Activated CD8-positive, alpha-beta T cell treated with anti-CD3 and anti-CD28 coated beads, Interleukin-2, amount 10 ng/mL, durations not matched to agents 7 days and 5 days (primary cell): Measurements from ENCODE around the gene DCUN1D4. TPM values are rescaled to one million over a fixed set of nuclear protein-coding genes. Genes with fewer than 3 reads are reported as not detected.

ENCODE experiments used
- ATAC-seq: fragments of 150-1000 bp; cut with Tn5 transposase; one replicate; pipeline ENCODE4 v1.10.0; 2021; ENCODE audit warnings: moderate library complexity
- CTCF ChIA-PET: fragments of 350-600 bp; sonication (Branson Sonifier 250); formaldehyde crosslinking; loops from one replicate; lab custom pipeline; 2021; ENCODE audit warnings: antibody characterized with exemption; lab: Charles Lee
- POLR2A ChIA-PET: fragments of 350-600 bp; sonication (Branson Sonifier 250); formaldehyde crosslinking; loops from one replicate; lab custom pipeline; 2021; ENCODE audit warnings: antibody characterized with exemption; lab: Charles Lee
- DNase-seq: peaks from one replicate; pipeline ENCODE4 v3.0.0-alpha.2; 2020
- H3K27ac Mint-ChIP-seq: one replicate; pipeline ENCODE4 v1.8.0; 2021; ENCODE audit warnings: mild to moderate bottlenecking, mixed read lengths
- H3K27me3 Mint-ChIP-seq: one replicate; pipeline ENCODE4 v1.8.0; 2021; ENCODE audit warnings: low read depth, mixed read lengths
- H3K36me3 Mint-ChIP-seq: one replicate; pipeline ENCODE4 v1.8.0; 2021; ENCODE audit warnings: low read depth, mixed read lengths
- H3K4me1 Mint-ChIP-seq: one replicate; pipeline ENCODE4 v1.8.0; 2021; ENCODE audit warnings: low read depth, mixed read lengths
- H3K4me3 Mint-ChIP-seq: one replicate; pipeline ENCODE4 v1.8.0; 2021; ENCODE audit warnings: mild to moderate bottlenecking, mixed read lengths
- H3K9me3 Mint-ChIP-seq: one replicate; pipeline ENCODE4 v1.8.0; 2022; ENCODE audit warnings: mixed read lengths; ENCODE audit not compliant: insufficient read depth
- total RNA-seq, 2 experiments: library from RNA; stranded (reverse); gene quantifications; one replicate each; pipeline ENCODE4 v1.2.3, GENCODE V29; 2021

Gene DCUN1D4
- total RNA-seq = 10 to 100 TPM; 31.9 to 34.9 TPM

GRCh38 chr4:51842554-51843308 lies at the start of gene DCUN1D4:
DCUN1D4 (plus strand) TSS chr4:51843153; CDS start chr4:51843243, 90 bp downstream.
- H3K9me3 Mint-ChIP-seq = no peaks in the 10 kb centered on the region
- POLR2A ChIA-PET = no interaction called here

GRCh38 chr4:51820443-51821234 lies 22.3 kb upstream of the DCUN1D4 start:
- H3K4me1 Mint-ChIP-seq = no peaks in the 10 kb centered on the region
- ChIA-PET CTCF (no interaction called here), POLR2A (no interaction called here)
- no peak overlapping the region for H3K4me3 Mint-ChIP-seq
- no peaks in the 10 kb centered on the region for H3K36me3 Mint-ChIP-seq
- no peaks in the 10 kb centered on the region for H3K27me3 Mint-ChIP-seq
- no peak overlapping the region for H3K27ac Mint-ChIP-seq
- no peak for ATAC-seq
- DNase-seq = no peak
- H3K9me3 Mint-ChIP-seq = peaks cover 8% of the 10 kb centered on the region

More at GRCh38 chr4:51842554-51843308, at the start of gene DCUN1D4:
- peaks cover 16% of the 10 kb centered on the region for H3K4me1 Mint-ChIP-seq
- peaks cover 2% of the 10 kb centered on the region for H3K27me3 Mint-ChIP-seq
- CTCF ChIA-PET = interaction anchor here (0.8 to 2.4 kb wide), 9 partner anchors 8 to 183 kb away, joined by 3 to 10 read pairs (median 3); no protein-coding TSS in a partner anchor
- H3K36me3 Mint-ChIP-seq = peaks cover 5% of the 10 kb centered on the region
- ATAC-seq (peak; percentile 93), DNase-seq (peak; percentile 99)
- peak within 1 kb of the TSS; percentile 93 for H3K27ac Mint-ChIP-seq
- H3K4me3 Mint-ChIP-seq = peak within 1 kb of the TSS; percentile 88

- ATAC-seq = no peak
- Mint-ChIP-seq H3K27me3 (peaks cover 16% of the 10 kb centered on the region), H3K4me3 (no peak overlapping the region), H3K36me3 (no peaks in the 10 kb centered on the region), H3K4me1 (no peaks in the 10 kb centered on the region), H3K9me3 (no peaks in the 10 kb centered on the region), H3K27ac (no peak overlapping the region)
- CTCF ChIA-PET = no interaction called here
- POLR2A ChIA-PET = no interaction called here
- no peak for DNase-seq
Measured at GRCh38 chr4:51825341-51825740, 17.6 kb upstream of the DCUN1D4 start.

GRCh38 chr4:51830156-51830720 lies 12.7 kb upstream of the DCUN1D4 start:
- no peaks in the 10 kb centered on the region for H3K4me1 Mint-ChIP-seq
- DNase-seq (no peak), ATAC-seq (no peak)
- peaks cover 20% of the 10 kb centered on the region for H3K27me3 Mint-ChIP-seq
- H3K9me3 Mint-ChIP-seq = no peaks in the 10 kb centered on the region
- CTCF ChIA-PET = interaction anchor here (1.1 kb wide), 1 partner anchor 196 kb away, joined by 3 read pairs; no protein-coding TSS in a partner anchor
- no peak overlapping the region for H3K4me3 Mint-ChIP-seq
- no peaks in the 10 kb centered on the region for H3K36me3 Mint-ChIP-seq
- no peak overlapping the region for H3K27ac Mint-ChIP-seq
- POLR2A ChIA-PET = no interaction called here

GRCh38 chr4:51831133-51831532 lies 11.8 kb upstream of the DCUN1D4 start:
- peaks cover 20% of the 10 kb centered on the region for H3K27me3 Mint-ChIP-seq
- CTCF ChIA-PET = interaction anchor here (1.1 to 2.0 kb wide), 3 partner anchors 11 to 195 kb away, joined by 3 to 10 read pairs (median 5); partner anchors contain the start of gene DCUN1D4
- H3K9me3 Mint-ChIP-seq = no peaks in the 10 kb centered on the region

GRCh38 chr4:51833236-51833635 lies 9.7 kb upstream of the DCUN1D4 start:
- CTCF ChIA-PET = interaction anchor here (0.8 to 2.0 kb wide), 2 partner anchors 9 to 193 kb away, joined by 3 to 10 read pairs; partner anchors contain the start of gene DCUN1D4
- no peak for DNase-seq
- peaks cover 9% of the 10 kb centered on the region for H3K27me3 Mint-ChIP-seq
- no peak overlapping the region for H3K27ac Mint-ChIP-seq
- no peaks in the 10 kb centered on the region for H3K36me3 Mint-ChIP-seq
- no peaks in the 10 kb centered on the region for H3K4me1 Mint-ChIP-seq
- ATAC-seq = no peak
- POLR2A ChIA-PET = no interaction called here
- no peak overlapping the region for H3K4me3 Mint-ChIP-seq
- H3K9me3 Mint-ChIP-seq = no peaks in the 10 kb centered on the region

More at GRCh38 chr4:51831133-51831532, 11.8 kb upstream of the DCUN1D4 start:
- Mint-ChIP-seq H3K4me3 (no peak overlapping the region), H3K36me3 (no peaks in the 10 kb centered on the region), H3K27ac (no peak overlapping the region), H3K4me1 (no peaks in the 10 kb centered on the region)
- peak; percentile 68 for DNase-seq
- ATAC-seq = peak; percentile 63
- POLR2A ChIA-PET = no interaction called here

- Mint-ChIP-seq H3K4me3 (no peak overlapping the region), H3K4me1 (no peaks in the 10 kb centered on the region), H3K36me3 (no peaks in the 10 kb centered on the region), H3K27me3 (peaks cover 4% of the 10 kb centered on the region), H3K27ac (no peak overlapping the region), H3K9me3 (no peaks in the 10 kb centered on the region)
- no peak for DNase-seq
- ATAC-seq = no peak
- ChIA-PET CTCF (no interaction called here), POLR2A (no interaction called here)
Measured at GRCh38 chr4:51835079-51835478, 7.9 kb upstream of the DCUN1D4 start.

- Mint-ChIP-seq H3K4me1 (no peaks in the 10 kb centered on the region), H3K4me3 (no peak overlapping the region), H3K36me3 (no peaks in the 10 kb centered on the region), H3K27me3 (peaks cover 6% of the 10 kb centered on the region), H3K9me3 (no peaks in the 10 kb centered on the region), H3K27ac (no peak overlapping the region)
- no peak for DNase-seq
- CTCF ChIA-PET = no interaction called here
- POLR2A ChIA-PET = no interaction called here
- no peak for ATAC-seq
Measured at GRCh38 chr4:51835855-51836254, 7.1 kb upstream of the DCUN1D4 start.

GRCh38 chr4:51836549-51836948 lies 6.4 kb upstream of the DCUN1D4 start:
- Mint-ChIP-seq H3K27ac (no peak overlapping the region), H3K4me1 (no peaks in the 10 kb centered on the region), H3K36me3 (no peaks in the 10 kb centered on the region), H3K9me3 (no peaks in the 10 kb centered on the region), H3K4me3 (no peak overlapping the region), H3K27me3 (peaks cover 4% of the 10 kb centered on the region)
- ChIA-PET POLR2A (no interaction called here), CTCF (no interaction called here)
- DNase-seq (no peak), ATAC-seq (no peak)

- ATAC-seq (no peak), DNase-seq (no peak)
- Mint-ChIP-seq H3K27me3 (peaks cover 2% of the 10 kb centered on the region), H3K27ac (no peak overlapping the region), H3K36me3 (peaks cover 3% of the 10 kb centered on the region), H3K4me3 (no peak overlapping the region), H3K9me3 (no peaks in the 10 kb centered on the region), H3K4me1 (peaks cover 16% of the 10 kb centered on the region)
- CTCF ChIA-PET = interaction anchor here (2.4 kb wide), 1 partner anchor 185 kb away, joined by 7 read pairs; no protein-coding TSS in a partner anchor
- POLR2A ChIA-PET = no interaction called here
Measured at GRCh38 chr4:51840781-51841180, 2.2 kb upstream of the DCUN1D4 start.

GRCh38 chr4:51842167-51842553 lies 793 bp upstream of the DCUN1D4 start:
- ChIA-PET POLR2A (no interaction called here), CTCF (interaction anchor here (1.0 to 2.4 kb wide), 7 partner anchors 10 to 184 kb away, joined by 3 to 10 read pairs (median 4); no protein-coding TSS in a partner anchor)
- ATAC-seq (no peak), DNase-seq (peak; percentile 28)
- Mint-ChIP-seq H3K4me1 (peaks cover 16% of the 10 kb centered on the region), H3K4me3 (peak overlapping the region; percentile 88), H3K9me3 (no peaks in the 10 kb centered on the region), H3K36me3 (peaks cover 5% of the 10 kb centered on the region), H3K27ac (peak overlapping the region; percentile 93), H3K27me3 (peaks cover 2% of the 10 kb centered on the region)
